ENCODE measurements around the gene CACNA1C.

- TF ChIP-seq, protein P1, sequence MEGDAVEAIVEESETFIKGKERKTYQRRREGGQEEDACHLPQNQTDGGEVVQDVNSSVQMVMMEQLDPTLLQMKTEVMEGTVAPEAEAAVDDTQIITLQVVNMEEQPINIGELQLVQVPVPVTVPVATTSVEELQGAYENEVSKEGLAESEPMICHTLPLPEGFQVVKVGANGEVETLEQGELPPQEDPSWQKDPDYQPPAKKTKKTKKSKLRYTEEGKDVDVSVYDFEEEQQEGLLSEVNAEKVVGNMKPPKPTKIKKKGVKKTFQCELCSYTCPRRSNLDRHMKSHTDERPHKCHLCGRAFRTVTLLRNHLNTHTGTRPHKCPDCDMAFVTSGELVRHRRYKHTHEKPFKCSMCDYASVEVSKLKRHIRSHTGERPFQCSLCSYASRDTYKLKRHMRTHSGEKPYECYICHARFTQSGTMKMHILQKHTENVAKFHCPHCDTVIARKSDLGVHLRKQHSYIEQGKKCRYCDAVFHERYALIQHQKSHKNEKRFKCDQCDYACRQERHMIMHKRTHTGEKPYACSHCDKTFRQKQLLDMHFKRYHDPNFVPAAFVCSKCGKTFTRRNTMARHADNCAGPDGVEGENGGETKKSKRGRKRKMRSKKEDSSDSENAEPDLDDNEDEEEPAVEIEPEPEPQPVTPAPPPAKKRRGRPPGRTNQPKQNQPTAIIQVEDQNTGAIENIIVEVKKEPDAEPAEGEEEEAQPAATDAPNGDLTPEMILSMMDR (IDR thresholded peaks at IDR 0.05): no peak
- no peak for TF ChIP-seq POLR2A (IDR thresholded peaks at IDR 0.05)
Measured at GRCh38 chr12:2413999-2414792, 361.4 kb downstream of the CACNA1C start.
